ENCODE data around the gene FKBP8. TPM values are rescaled to one million over a fixed set of nuclear protein-coding genes. Genes with fewer than 3 reads are reported as not detected.

FKBP8 gene
- total RNA-seq, 1 experiment from 2014 or later: 261 TPM

GRCh38 chr19:18489627-18490184, 53.7 kb downstream of the FKBP8 start (continued):
- TF ChIP-seq POLR2AphosphoS5 (IDR thresholded peaks at IDR 0.05; ENCODE audit: low read depth, low read length) (no peak), CEBPB (IDR thresholded peaks at IDR 0.05; ENCODE audit: low read depth) (no peak)

- ATAC-seq: peak; percentile 65
Measured at GRCh38 chr19:18488838-18489626, 54.3 kb downstream of the FKBP8 start.

More at GRCh38 chr19:18488838-18489626, 54.3 kb downstream of the FKBP8 start:
- Histone ChIP-seq H3K4me2 (ENCODE audit: low read length) (no peak overlapping the region), H3K4me1 (ENCODE audit: control insufficient read depth in 1 of 2, insufficient read depth in 2 of 2, low read length in 2 of 2) (peaks cover 23 to 37% of the 10 kb centered on the region in 2 experiments), H3K27ac (ENCODE audit: low read depth, low read length) (no peak overlapping the region), H2AFZ (ENCODE audit: low read depth, low read length, poor library complexity, severe bottlenecking) (no peak overlapping the region), H3K9ac (ENCODE audit: low read length) (no peak overlapping the region), H3K27me3 (ENCODE audit: insufficient read depth, low read length) (no peaks in the 10 kb centered on the region), H3K4me3 (replicated peaks in 1 of 2; ENCODE audit: low read depth in 1 of 2, low read length in 2 of 2) (no peak overlapping the region), H3K9me2 (ENCODE audit: insufficient read depth) (no peaks in the 10 kb centered on the region), H3K36me3 (ENCODE audit: control insufficient read depth in 1 of 2, insufficient read depth in 2 of 2, low read length in 2 of 2) (no peaks in the 10 kb centered on the region), H3K9me3 (ENCODE audit: control insufficient read depth in 1 of 2, insufficient read depth in 1 of 2, low read depth in 1 of 2, low read length in 2 of 2) (no peaks in the 10 kb centered on the region), H4K20me1 (ENCODE audit: insufficient read depth) (peaks cover 2% of the 10 kb centered on the region; the same call in 1 of the 2 replicates), H3K79me2 (ENCODE audit: insufficient read depth, low read length) (peaks cover 83% of the 10 kb centered on the region)
- ChIA-PET POLR2A (no interaction called here), RAD21 (ENCODE audit: low non-redundant PET in 1 of 2, low total read pairs in 2 of 2, uncharacterized antibody in 2 of 2, unreplicated experiment in 2 of 2) (no interaction called here), CTCF (interaction anchor here (0.6 to 1.8 kb wide), 4 partner anchors 9 to 84 kb away, joined by 3 to 12 read pairs (median 5); no protein-coding TSS in a partner anchor)
- BruUV-seq (replicated peaks): no TSS peak
- DNase-seq (ENCODE audit: low read depth, low spot score): no peak
- no peak for TF ChIP-seq CEBPB (IDR thresholded peaks at IDR 0.05; ENCODE audit: low read depth)
- no peak for TF ChIP-seq SIN3A (IDR thresholded peaks at IDR 0.05; ENCODE audit: low read depth)
- TF ChIP-seq CTCF (IDR thresholded peaks at IDR 0.05 in 2 of 3, conservative IDR thresholded peaks at IDR 0.05 in 1 of 3; ENCODE audit: borderline replicate concordance in 1 of 3, insufficient read depth in 1 of 3, low read depth in 2 of 3, low read length in 2 of 3): peak; percentile 15 to 61 (median 48); a peak in 4 of 6 replicates
- peak; percentile 48; the same call in 1 of the 2 replicates for TF ChIP-seq RAD21 (IDR thresholded peaks at IDR 0.05; ENCODE audit: low read depth)
- no peak for TF ChIP-seq SRF (IDR thresholded peaks at IDR 0.05; ENCODE audit: low read depth)
- intact Hi-C loops (cut with micrococcal nuclease): no loop called here
